ENCODE measurements around the gene NEB.

Gene NEB

DNA sequence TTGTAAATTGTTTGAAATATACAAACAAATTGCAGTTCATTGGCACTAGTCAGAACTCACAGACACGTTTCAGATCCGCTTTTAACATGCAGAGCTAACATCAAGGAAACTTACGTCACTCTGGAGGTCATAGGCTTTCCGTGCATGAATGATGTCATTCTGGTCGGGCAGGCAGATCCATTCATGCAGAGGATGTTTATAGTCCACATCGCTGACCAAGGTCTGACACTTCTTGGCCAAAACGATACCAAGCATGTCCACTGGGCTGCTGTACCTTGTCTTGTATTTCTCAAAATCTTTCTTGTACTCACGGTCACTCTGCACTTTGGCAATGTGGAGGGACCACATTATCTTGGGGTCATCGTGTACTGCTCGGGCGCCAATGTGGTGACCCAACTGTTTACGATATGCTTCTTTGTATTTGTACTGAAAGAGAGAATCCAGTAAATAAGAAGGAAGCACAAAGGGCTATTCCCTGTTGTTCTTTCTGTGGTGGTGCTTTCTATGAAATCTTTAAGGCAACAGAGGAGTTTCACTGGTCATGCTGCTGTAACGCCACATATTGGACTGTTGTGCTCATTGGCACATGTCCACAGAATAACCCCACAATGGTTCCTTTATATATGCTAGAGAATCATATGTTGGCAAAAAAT lies 114.8 kb downstream of the NEB start:
- peaks cover 12% of the 10 kb centered on the region for H3K4me1 Mint-ChIP-seq
- peak overlapping the region in 1 of 3 experiments; percentile 27 for H3K27ac Mint-ChIP-seq
- no peaks in the 10 kb centered on the region for H3K36me3 Mint-ChIP-seq (ENCODE audit: low read depth)
- TF ChIP-seq, protein P1, sequence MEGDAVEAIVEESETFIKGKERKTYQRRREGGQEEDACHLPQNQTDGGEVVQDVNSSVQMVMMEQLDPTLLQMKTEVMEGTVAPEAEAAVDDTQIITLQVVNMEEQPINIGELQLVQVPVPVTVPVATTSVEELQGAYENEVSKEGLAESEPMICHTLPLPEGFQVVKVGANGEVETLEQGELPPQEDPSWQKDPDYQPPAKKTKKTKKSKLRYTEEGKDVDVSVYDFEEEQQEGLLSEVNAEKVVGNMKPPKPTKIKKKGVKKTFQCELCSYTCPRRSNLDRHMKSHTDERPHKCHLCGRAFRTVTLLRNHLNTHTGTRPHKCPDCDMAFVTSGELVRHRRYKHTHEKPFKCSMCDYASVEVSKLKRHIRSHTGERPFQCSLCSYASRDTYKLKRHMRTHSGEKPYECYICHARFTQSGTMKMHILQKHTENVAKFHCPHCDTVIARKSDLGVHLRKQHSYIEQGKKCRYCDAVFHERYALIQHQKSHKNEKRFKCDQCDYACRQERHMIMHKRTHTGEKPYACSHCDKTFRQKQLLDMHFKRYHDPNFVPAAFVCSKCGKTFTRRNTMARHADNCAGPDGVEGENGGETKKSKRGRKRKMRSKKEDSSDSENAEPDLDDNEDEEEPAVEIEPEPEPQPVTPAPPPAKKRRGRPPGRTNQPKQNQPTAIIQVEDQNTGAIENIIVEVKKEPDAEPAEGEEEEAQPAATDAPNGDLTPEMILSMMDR (IDR thresholded peaks at IDR 0.05; ENCODE audit: unreplicated experiment in 3 of 3): no peak
- H3K9me3 Mint-ChIP-seq: no peaks in the 10 kb centered on the region
- H3K27me3 Mint-ChIP-seq (ENCODE audit: low read depth): no peaks in the 10 kb centered on the region
- no peak overlapping the region for H3K4me3 Mint-ChIP-seq

DNA sequence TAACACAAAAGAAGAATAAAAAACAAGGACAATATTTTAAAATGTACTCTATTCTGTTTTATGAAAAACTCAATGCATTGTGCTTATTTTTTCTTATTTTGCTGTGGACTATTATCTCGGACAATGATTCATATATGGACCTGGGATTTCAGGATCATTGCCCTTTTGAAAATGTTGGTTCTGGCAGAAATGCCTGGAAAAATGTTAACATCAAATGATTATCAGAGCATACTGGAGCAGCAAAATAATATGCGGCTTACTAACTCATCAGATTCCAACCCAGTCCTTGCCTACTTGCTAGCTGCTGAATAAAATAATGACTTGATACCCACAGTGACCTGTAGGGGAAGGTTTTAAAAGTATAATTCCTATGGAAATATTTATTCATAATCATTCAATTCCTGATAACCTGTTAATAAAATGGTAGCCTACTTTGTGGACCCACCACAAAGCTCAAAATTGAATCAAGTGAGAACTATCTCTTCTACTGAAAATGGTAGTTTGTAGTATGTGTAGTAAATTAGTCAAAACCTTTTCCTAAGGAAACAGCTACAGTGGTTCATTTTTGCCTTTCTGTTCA lies 117.4 kb downstream of the NEB start:
- Mint-ChIP-seq H3K4me3 (no peak overlapping the region), H3K36me3 (ENCODE audit: low read depth) (no peaks in the 10 kb centered on the region), H3K9me3 (no peaks in the 10 kb centered on the region), H3K27me3 (ENCODE audit: low read depth) (no peaks in the 10 kb centered on the region), H3K4me1 (peaks cover 12% of the 10 kb centered on the region), H3K27ac (no peak overlapping the region)
- TF ChIP-seq, protein P1 (IDR thresholded peaks at IDR 0.05; ENCODE audit: unreplicated experiment in 3 of 3): no peak

DNA sequence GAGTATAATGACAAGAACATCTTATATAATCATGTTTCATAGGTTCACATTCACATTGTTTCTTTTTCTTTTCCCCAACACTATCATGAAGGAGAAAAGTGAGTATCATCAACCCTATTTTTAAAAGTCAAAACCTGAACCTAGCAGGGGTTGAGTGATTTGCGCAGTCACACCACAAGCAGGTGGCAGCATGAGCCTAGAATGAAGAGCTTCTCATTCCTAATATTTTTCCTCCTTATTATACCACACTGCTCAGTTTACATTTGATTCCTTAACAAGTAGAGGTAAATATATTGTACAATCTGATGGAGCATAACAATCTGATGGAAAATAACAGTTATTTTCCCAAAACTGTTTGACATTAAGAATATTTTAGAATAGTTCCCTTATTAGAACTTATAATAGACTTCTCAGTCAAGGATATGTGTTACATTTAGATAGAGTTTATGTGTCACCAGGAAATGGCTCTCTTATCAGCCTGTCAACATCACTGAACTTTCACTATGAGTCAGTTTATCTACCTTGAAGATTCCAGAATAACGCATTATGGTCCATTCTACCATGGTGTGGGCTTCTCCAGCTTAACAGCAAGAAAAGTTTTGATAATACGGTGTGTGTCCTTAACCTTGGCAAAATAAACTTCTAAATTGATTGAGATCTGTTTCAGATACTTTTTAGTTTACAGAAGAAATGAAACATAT lies 119.5 kb downstream of the NEB start:
- TF ChIP-seq, protein P1 (IDR thresholded peaks at IDR 0.05; ENCODE audit: unreplicated experiment in 3 of 3): no peak
- Mint-ChIP-seq H3K4me1 (peaks cover 11% of the 10 kb centered on the region), H3K27me3 (ENCODE audit: low read depth) (no peaks in the 10 kb centered on the region), H3K4me3 (no peak overlapping the region), H3K36me3 (ENCODE audit: low read depth) (no peaks in the 10 kb centered on the region), H3K27ac (no peak overlapping the region), H3K9me3 (no peaks in the 10 kb centered on the region)

DNA sequence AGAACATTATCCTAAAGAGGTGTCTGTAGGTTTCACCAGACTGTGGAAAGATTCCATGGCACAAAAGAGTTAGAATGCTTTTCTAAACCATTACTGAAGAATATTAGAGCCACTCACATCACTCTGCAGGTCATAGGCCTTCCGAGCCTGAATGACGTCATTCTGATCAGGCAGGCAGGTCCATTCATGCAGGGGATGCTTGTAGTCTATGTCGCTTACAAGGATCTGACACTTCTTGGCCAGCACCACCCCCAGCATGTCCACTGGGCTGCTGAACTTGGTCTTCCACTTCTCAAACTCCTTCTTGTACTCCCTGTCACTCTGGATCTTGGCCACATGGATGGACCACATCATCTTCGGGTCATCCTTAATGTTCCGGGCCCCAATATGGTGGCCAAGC lies 120.1 kb downstream of the NEB start:
- Mint-ChIP-seq H3K27ac (no peak overlapping the region), H3K9me3 (no peaks in the 10 kb centered on the region), H3K36me3 (ENCODE audit: low read depth) (no peaks in the 10 kb centered on the region), H3K4me3 (no peak overlapping the region), H3K4me1 (peaks cover 5% of the 10 kb centered on the region), H3K27me3 (ENCODE audit: low read depth) (no peaks in the 10 kb centered on the region)
- TF ChIP-seq, protein P1 (IDR thresholded peaks at IDR 0.05; ENCODE audit: unreplicated experiment in 3 of 3): no peak

DNA sequence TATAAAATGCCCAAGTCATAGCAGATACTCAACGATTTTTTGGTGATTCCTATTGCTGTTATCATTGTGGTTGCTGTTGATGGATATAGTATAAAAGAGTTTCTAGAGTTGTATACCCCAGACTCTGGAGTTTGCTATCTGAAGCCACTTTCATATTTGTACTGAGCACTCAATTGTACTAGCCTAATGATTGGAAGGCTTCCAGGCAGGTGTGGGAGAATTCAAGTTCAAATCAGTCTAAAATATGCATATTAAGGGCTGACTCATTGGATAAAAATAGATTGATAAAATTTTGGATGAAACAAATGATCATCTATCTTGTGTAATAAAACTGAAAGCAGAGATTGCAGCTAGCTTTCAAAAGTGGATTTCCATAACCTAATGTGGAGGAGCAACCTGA lies 122.9 kb downstream of the NEB start:
- H3K27me3 Mint-ChIP-seq (ENCODE audit: low read depth): no peaks in the 10 kb centered on the region

More for the DNA sequence above, 122.9 kb downstream of the NEB start:
- no peaks in the 10 kb centered on the region for H3K4me1 Mint-ChIP-seq
- H3K27ac Mint-ChIP-seq: no peak overlapping the region
- H3K9me3 Mint-ChIP-seq: no peaks in the 10 kb centered on the region
- TF ChIP-seq, protein P1 (IDR thresholded peaks at IDR 0.05; ENCODE audit: unreplicated experiment in 3 of 3): no peak
- H3K36me3 Mint-ChIP-seq (ENCODE audit: low read depth): no peaks in the 10 kb centered on the region
- H3K4me3 Mint-ChIP-seq: no peak overlapping the region

All from nephron (organoid).